Gastrocnemius medialis (tissue), 4 donors: ENCODE results near the gene ANKMY1.

Source experiments
- CTCF ChIP-seq, 5 experiments: fragments of 450-650 bp in 3 of 5; fragments of 200-600 bp in 2 of 5; sonication (generic) in 2 of 5; IDR thresholded peaks in 4 of 5; conservative IDR thresholded peaks in 1 of 5; 1 replicate in 4 of 5; 2 replicates in 1 of 5; pipeline ENCODE4 v1.5.1; 2016 to 2019; ENCODE audit warnings: antibody characterized with exemption in 5 of 5, mild to moderate bottlenecking in 3 of 5, moderate library complexity in 3 of 5
- POLR2A ChIP-seq, 2 donors: fragments of 450-650 bp; IDR thresholded peaks; one replicate each; pipeline ENCODE4 v1.6.1; 2017; ENCODE audit warnings: antibody characterized with exemption in 2 of 2, mild to moderate bottlenecking in 2 of 2, moderate library complexity in 2 of 2

- TF ChIP-seq POLR2A (IDR thresholded peaks at IDR 0.05) (no peak), CTCF (IDR thresholded peaks at IDR 0.05 in 4 of 5, conservative IDR thresholded peaks at IDR 0.05 in 1 of 5) (no peak)
Measured at GRCh38 chr2:240462707-240463273, 95.0 kb downstream of the ANKMY1 start.
